GM18907 (cell line): ENCODE results near the gene SPESP1.

Experiments used
- ATAC-seq: cut with Tn5 transposase; IDR thresholded peaks from one replicate; pipeline ENCODE4 v1.9.1; 2021; ENCODE audit warnings: mild to moderate bottlenecking, moderate library complexity; ENCODE audit not compliant: unreplicated experiment

The SPESP1 gene

DNA sequence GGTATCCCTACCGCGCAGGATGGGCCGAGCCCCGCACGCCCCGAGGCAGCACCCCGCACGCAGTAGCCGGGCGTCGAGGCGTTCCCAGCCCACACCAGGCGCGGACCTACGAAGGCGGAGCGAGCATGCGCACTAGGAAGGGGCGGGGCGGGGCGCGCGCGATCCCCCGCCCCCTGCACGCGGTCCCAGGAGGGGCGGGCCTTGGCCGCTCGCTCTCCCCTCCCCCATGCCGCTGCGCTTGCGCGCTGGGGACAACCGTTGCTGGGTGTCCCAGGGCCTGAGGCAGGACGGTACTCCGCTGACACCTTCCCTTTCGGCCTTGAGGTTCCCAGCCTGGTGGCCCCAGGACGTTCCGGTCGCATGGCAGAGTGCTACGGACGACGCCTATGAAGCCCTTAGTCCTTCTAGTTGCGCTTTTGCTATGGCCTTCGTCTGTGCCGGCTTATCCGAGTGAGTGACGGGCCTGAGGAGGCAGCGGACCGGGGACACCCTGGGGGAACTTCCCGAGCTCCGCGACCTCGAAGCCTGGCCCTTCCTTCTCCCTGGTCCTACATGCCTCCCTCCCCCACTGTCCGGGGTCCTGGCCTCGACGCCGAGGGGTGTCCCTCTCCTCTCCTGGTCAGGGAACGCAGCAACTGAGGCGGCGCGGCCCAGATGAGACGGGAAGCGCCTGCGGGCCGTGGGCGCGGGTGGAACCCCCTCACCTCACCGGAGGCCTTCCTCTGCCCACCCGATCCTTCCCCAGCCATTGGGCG is at the start of gene SPESP1:
Gene SPESP1 (plus strand): TSS at position 258 of the 755 bp plus-strand sequence. CDS start 129 bp downstream, at position 387.
- ATAC-seq, result no peak

DNA sequence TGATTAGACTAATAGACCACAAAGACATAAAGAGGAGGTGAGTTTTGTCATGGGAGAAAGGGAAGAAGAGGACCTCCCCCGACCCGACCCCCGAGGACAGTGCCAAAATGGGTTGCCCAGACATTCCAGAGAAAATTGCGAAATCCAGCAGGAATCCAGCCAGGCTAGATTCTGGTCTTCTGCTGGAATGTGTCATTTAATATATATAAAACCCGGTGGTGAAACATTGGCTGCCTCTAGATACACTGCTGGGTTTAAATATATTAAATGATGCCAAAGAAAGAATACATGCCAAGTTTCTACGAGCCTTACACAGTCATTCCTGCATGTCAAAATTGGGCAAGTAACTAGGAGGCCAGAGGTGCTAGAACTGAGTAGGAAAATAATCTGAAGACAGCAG is 45.3 kb upstream of the SPESP1 start:
- no peak for ATAC-seq

DNA sequence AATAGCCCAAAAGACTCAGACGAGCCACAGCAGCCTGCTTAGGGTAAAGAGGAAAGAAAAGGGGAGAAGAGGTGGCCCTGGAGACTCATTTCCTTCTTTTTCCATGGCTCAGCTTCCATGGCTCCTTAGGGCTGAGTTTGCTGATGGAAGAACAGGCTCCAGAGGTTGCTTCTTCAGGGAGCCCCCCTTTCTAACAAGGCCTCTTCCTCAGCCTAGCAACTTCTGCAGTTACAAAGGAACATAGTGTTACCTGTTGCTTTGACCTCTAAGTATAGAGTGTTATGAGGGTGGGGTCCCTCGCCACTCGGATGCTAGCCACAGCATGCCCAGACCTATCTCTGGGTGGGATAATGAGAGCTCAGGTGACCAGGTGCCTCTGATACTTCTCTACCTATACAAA is 43.2 kb upstream of the SPESP1 start:
- ATAC-seq, result no peak

DNA sequence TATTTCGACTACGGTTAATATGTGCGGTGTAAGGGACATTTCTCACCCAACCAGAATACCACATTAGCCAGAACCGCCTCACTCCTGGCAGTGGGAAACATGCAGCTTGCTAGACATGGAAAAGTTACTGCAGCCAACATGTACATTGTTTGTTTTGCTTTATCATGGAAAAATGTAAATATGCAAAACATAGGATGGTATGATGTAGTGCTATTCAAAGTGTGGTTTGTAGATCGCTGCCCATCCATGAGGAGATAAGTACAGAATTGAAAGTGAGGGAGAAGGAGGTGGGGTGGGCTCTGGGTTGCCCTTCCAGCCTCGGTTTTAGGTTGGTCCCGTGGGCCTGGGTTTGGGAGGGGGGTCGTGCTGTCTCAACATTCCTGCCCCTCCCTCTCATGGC is 42.5 kb upstream of the SPESP1 start:
- no peak for ATAC-seq

DNA sequence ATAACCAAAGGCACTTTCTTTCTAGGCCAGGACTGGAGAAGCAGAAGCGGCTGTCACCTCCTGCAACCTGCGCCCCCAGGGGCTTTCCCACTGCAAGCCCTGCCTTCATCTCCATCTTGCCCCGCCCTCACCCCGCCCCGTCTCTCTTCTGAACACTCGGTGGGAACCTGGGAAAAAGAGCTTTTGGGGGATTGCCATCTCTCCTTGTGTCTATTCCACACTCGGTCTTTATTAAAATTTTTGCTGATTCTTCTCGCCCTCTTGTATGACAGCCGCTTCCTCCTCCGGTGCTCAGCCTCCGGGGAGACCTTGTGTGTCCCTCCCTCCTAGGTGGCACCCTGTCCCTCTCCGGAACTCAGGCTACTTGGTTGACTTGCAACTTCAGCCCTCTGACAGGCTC is 41.9 kb upstream of the SPESP1 start:
- no peak for ATAC-seq

- ATAC-seq, result no peak
Measured at GRCh38 chr15:68894208-68894607, 36.1 kb upstream of the SPESP1 start.

DNA sequence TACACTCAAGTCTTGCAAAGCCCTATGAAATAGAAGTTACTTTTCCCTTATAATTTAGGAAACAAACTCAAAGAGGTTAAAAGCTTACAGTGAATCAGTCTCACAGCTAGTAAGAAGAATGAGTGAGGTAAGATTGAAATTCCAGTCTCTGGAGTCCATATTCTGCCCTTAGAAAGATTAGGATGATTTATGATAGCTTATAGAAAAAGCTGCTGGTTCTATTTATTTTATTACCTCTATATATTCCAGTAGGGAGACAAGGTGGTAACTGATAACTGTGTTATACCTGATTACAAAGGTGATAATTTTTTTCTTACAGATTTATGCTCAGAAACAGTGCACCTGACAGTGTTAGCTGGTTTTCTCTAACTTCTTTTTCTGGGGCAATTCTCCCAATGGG is 34.1 kb upstream of the SPESP1 start:
- no peak for ATAC-seq

DNA sequence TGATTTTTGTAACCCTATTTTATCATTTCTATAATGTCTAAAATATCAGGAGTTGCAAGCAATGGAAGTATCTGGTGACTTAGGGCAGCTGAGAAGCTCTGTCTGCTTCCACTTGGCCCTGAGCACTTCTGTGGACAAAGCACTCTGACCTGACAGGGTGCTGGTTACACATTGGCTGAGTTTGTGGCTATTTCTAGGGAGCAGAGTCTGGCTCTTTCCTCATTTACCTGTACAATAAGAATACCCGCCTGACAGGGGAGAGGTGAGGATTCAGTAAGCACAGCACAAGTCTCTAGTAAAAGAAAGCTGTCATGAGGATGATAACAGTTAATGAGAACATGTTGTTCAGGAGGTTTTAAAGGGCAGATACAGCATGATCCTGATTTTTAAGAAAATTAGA is 33.3 kb upstream of the SPESP1 start:
- no peak for ATAC-seq

DNA sequence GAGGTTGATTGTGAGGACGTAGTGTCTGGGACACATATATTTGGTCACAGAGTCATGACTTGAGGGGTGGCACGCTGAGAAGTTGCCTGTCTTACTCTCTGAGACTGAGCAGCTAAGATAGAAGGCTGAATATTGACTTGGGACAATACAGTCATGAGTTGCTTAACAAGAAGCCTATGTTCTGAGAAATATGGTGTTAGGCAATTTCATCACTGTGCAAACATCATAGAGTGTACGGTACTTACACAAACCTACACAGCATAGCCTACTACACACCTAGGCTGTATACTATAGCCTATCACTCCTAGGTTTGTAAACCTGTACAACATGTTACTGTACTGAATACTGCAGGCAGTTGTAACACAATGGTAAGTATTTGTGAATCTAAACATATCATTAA is 30.3 kb upstream of the SPESP1 start:
- no peak for ATAC-seq

- no peak for ATAC-seq
Measured at GRCh38 chr15:68907396-68907923, 22.9 kb upstream of the SPESP1 start.

GRCh38 chr15:68909601-68910100 is 20.7 kb upstream of the SPESP1 start:
- ATAC-seq, result no peak

GRCh38 chr15:68910341-68910740 is 20.0 kb upstream of the SPESP1 start:
- no peak for ATAC-seq

- ATAC-seq, result no peak
Measured at GRCh38 chr15:68910816-68911215, 19.5 kb upstream of the SPESP1 start.

DNA sequence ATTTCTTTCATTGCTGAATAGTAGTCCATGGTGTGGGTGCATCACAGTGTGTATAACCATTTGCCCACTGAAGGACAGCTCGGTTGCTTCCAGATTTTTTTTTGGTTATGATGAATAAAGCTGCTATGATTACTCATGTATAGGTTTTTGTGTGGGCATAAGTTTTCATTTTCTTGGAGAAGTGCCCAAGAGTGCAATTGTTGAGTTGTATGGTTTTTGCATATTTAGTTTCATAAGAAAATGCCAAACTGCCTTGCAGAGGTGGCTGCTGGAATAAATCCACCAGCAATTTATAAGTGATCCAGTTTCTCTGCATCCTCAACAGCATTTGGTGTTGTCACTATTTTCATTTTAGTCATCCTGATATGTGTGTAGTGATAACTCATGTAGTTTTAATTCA is 8.4 kb upstream of the SPESP1 start:
- no peak for ATAC-seq

- no peak for ATAC-seq
Measured at GRCh38 chr15:68924866-68925560, 5.3 kb upstream of the SPESP1 start.

GRCh38 chr15:68933001-68933400 is 2.7 kb downstream of the SPESP1 start:
- no peak for ATAC-seq

DNA sequence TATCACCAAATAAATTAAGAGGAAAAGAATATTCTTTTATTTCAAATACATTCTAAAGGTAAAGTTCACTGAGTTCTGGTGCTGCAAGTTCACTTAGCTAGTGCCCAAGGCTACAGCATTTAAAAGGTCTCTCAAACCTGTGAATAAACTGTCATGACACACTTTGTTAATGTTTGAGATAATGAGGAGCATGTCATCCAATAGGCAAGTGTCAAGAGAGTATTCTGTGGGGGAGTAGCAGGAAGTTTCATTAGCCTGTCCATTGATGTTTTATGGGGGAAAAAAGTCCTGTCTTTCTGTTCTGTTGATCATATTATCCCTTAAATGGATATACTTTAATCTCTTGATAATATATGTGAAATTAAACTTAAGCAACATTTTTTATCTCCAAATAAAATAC is 4.0 kb downstream of the SPESP1 start:
- no peak for ATAC-seq

DNA sequence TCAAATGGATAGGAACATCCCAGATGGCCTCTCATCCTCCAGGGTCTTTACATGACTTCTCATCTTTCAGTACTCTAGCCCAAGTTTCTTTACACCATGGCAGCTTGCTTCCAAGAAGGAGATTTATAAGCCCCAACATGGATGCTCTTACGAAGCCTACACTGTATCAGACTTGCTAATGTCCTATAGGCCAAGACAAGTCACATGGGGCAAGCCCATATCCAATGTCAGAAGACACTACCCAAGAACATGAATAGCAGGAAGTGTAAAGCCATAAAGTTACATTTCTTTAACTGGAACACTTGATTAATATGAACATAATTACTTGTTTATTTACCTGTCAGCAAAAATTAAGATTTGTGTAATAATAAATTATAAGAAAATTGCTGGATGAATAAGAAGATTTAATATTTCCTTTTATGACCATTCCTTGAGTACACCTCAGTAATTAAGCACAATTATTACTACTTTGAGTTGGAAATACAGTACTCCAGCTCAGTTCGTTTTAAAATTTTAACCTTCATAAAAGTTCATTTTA is 5.1 kb downstream of the SPESP1 start:
- no peak for ATAC-seq

- no peak for ATAC-seq
Measured at GRCh38 chr15:68939501-68939900, 9.2 kb downstream of the SPESP1 start.

GRCh38 chr15:68951813-68952212 is 21.5 kb downstream of the SPESP1 start:
- ATAC-seq, result no peak

DNA sequence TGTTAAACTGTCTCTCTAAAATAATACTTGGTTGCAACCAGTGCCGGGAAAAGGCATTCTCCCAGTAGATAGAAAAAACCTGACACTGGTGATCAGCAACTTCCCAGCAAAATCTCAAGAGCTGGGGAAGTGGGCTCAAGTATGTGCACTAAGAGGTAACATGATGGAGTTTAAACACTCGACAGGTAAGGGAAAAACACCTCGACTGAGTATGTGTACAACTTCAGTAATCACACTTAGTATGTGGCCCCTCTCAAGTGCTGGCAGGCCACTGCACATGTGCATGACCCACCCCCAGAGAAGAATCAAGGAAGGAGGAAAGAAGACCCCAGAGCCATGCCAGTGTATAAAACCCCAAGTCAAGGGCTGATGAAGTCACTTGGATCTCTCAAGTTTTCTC is 27.4 kb downstream of the SPESP1 start:
- no peak for ATAC-seq

GRCh38 chr15:68958597-68958996 is 28.3 kb downstream of the SPESP1 start:
- ATAC-seq, result no peak
